RKO (cell line): Measurements from ENCODE around the gene STAT3.
"Not testable (repeated sequence)": the region's sequence is repeated elsewhere in the genome, so short reads cannot be mapped to it uniquely, and the experiment has no call there.

Experiments
- DNase-seq: peaks from one replicate; pipeline ENCODE4 v3.0.0-alpha.2; 2016; ENCODE audit warnings: low spot score

STAT3 gene

GRCh38 chr17:42313773-42314566 is 74.3 kb downstream of the STAT3 start:
- DNase-seq = no peak

GRCh38 chr17:42313389-42313772 is 74.9 kb downstream of the STAT3 start:
- no peak for DNase-seq

GRCh38 chr17:42312285-42313130 is 75.7 kb downstream of the STAT3 start:
- no peak for DNase-seq

- DNase-seq = no peak
Observed at GRCh38 chr17:42312035-42312284, 76.3 kb downstream of the STAT3 start.

GRCh38 chr17:42311240-42312034 is 76.8 kb downstream of the STAT3 start:
- DNase-seq = no peak

- DNase-seq = no peak
Observed at GRCh38 chr17:42310787-42311215, 77.4 kb downstream of the STAT3 start.

- no peak for DNase-seq
Observed at GRCh38 chr17:42309986-42310786, 78.1 kb downstream of the STAT3 start.

GRCh38 chr17:42309142-42309541 is 79.1 kb downstream of the STAT3 start:
- no peak for DNase-seq

- no peak for DNase-seq
Observed at GRCh38 chr17:42308446-42308845, 79.8 kb downstream of the STAT3 start.

- no peak for DNase-seq
Observed at GRCh38 chr17:42307362-42307927, 80.8 kb downstream of the STAT3 start.

- DNase-seq = no peak
Observed at GRCh38 chr17:42306385-42306667, 81.9 kb downstream of the STAT3 start.

GRCh38 chr17:42305543-42306384 is 82.5 kb downstream of the STAT3 start:
- DNase-seq = no peak

- DNase-seq = not testable (repeated sequence)
Observed at GRCh38 chr17:42305031-42305330, 83.3 kb downstream of the STAT3 start.

- no peak for DNase-seq
Observed at GRCh38 chr17:42304187-42305030, 83.8 kb downstream of the STAT3 start.

GRCh38 chr17:42303694-42304093 is 84.5 kb downstream of the STAT3 start:
- DNase-seq = no peak

- no peak for DNase-seq
Observed at GRCh38 chr17:42301022-42301421, 87.2 kb downstream of the STAT3 start.

GRCh38 chr17:42299913-42300312 is 88.3 kb downstream of the STAT3 start:
- DNase-seq = not testable (repeated sequence)

- not testable (repeated sequence) for DNase-seq
Observed at GRCh38 chr17:42299361-42299760, 88.9 kb downstream of the STAT3 start.

GRCh38 chr17:42297775-42298174 is 90.5 kb downstream of the STAT3 start:
- DNase-seq = not testable (repeated sequence)

- DNase-seq = no peak
Observed at GRCh38 chr17:42296012-42296411, 92.2 kb downstream of the STAT3 start.
